H1 (cell line): Measurements from ENCODE around the gene E2F3. TPM values are rescaled to one million over a fixed set of nuclear protein-coding genes. Genes with fewer than 3 reads are reported as not detected.

Source experiments
- CTCF ChIA-PET: fragments of 300-600 bp; sonication (Branson Sonifier 250); formaldehyde crosslinking; loops from one replicate; lab custom pipeline; 2021; ENCODE audit not compliant: partially characterized antibody; lab: Charles Lee
- POLR2A ChIA-PET: fragments of 300-600 bp; sonication (Branson Sonifier 250); formaldehyde crosslinking; loops from one replicate; lab custom pipeline; 2021; ENCODE audit warnings: inconsistent platforms; ENCODE audit not compliant: partially characterized antibody; lab: Charles Lee
- DNase-seq, 2 experiments: peaks; one replicate each; pipeline versions ENCODE4 v3.0.0 to v3.0.0-alpha.2; 2010 to 2022; ENCODE audit warnings: low spot score in 2 of 2, low read depth in 1 of 2, mixed read lengths in 1 of 2
- FAIRE-seq: peaks from 2 replicates; lab custom pipeline; 2011; peaks lifted over from hg19 to GRCh38; lab: Jason Lieb, UNC
- H2AFZ ChIP-seq: 2 replicates; pipeline ENCODE4 v1.8.1; 2012; ENCODE audit warnings: low read length, inconsistent platforms
- H2AK5ac ChIP-seq: 2 replicates; pipeline ENCODE4 v1.6.1; 2013; ENCODE audit warnings: low read depth, low read length
- H2BK120ac ChIP-seq: replicated peaks from 2 replicates; pipeline ENCODE3; 2013; ENCODE audit warnings: low read depth, low read length, inconsistent platforms
- H2BK12ac ChIP-seq: 2 replicates; pipeline ENCODE4 v1.6.1; 2013; ENCODE audit warnings: low read depth, low read length
- H2BK15ac ChIP-seq: 2 replicates; pipeline ENCODE4 v1.6.1; 2013; ENCODE audit warnings: low read length
- H2BK20ac ChIP-seq: 2 replicates; pipeline ENCODE4 v1.6.1; 2013; ENCODE audit warnings: low read length
- H2BK5ac ChIP-seq: 2 replicates; pipeline ENCODE4 v1.6.1; 2013; ENCODE audit warnings: low read depth, low read length
- H3K14ac ChIP-seq: 2 replicates; pipeline ENCODE4 v1.6.1; 2013; ENCODE audit warnings: inconsistent platforms; ENCODE audit not compliant: insufficient read length
- H3K18ac ChIP-seq: 2 replicates; pipeline ENCODE4 v1.6.1; 2013; ENCODE audit warnings: low read length; ENCODE audit errors: extremely low read depth
- H3K23ac ChIP-seq: 2 replicates; pipeline ENCODE4 v1.6.1; 2013; ENCODE audit warnings: inconsistent platforms; ENCODE audit not compliant: insufficient read length
- H3K23me2 ChIP-seq: 2 replicates; pipeline ENCODE4 v1.6.1; 2013; ENCODE audit warnings: low read depth, low read length
- H3K27ac ChIP-seq: 2 replicates; pipeline ENCODE4 v1.6.1; 2011; ENCODE audit warnings: low read depth, low read length, inconsistent platforms
- H3K27me3 ChIP-seq, 4 experiments: replicated peaks in 1 of 4; 1 replicate in 1 of 4; 2 replicates in 3 of 4; pipeline versions ENCODE4 v1.6.1 to v1.8.1; 2011 to 2013; ENCODE audit warnings: low read length in 3 of 4, mild to moderate bottlenecking in 3 of 4, inconsistent platforms in 2 of 4, mixed read lengths in 2 of 4, moderate library complexity in 1 of 4; ENCODE audit not compliant: control insufficient read depth in 3 of 4, insufficient read depth in 3 of 4; ENCODE audit errors: extremely low read depth in 1 of 4
- H3K36me3 ChIP-seq, 4 experiments: 2 replicates each; pipeline versions ENCODE4 v1.6.1 to v1.8.1; 2011 to 2013; ENCODE audit warnings: mild to moderate bottlenecking in 4 of 4, low read length in 3 of 4, moderate library complexity in 2 of 4, control low read depth in 1 of 4, inconsistent platforms in 1 of 4; ENCODE audit not compliant: insufficient read depth in 4 of 4, control insufficient read depth in 2 of 4
- H3K4ac ChIP-seq: replicated peaks from 2 replicates; pipeline ENCODE3; 2013; ENCODE audit warnings: low read length, low read depth, mixed read lengths, inconsistent platforms; ENCODE audit not compliant: insufficient read length
- H3K4me1 ChIP-seq, 4 experiments: replicated peaks in 1 of 4; 1 replicate in 1 of 4; 2 replicates in 3 of 4; pipeline versions ENCODE4 v1.6.1 to v1.8.1; 2011 to 2013; ENCODE audit warnings: low read length in 3 of 4, inconsistent platforms in 2 of 4, mixed read lengths in 1 of 4; ENCODE audit not compliant: insufficient read depth in 4 of 4, control insufficient read depth in 3 of 4
- H3K4me2 ChIP-seq, 2 experiments: 2 replicates each; pipeline versions ENCODE4 v1.6.1 to v1.8.1; 2011 to 2013; ENCODE audit warnings: low read depth in 2 of 2, low read length in 2 of 2, control low read depth in 1 of 2, inconsistent platforms in 1 of 2, mild to moderate bottlenecking in 1 of 2; ENCODE audit not compliant: insufficient read depth in 1 of 2
- H3K4me3 ChIP-seq, 4 experiments: fragments of 200-600, 300-600 bp in 1 of 4; sonication (generic), shearing (Covaris generic), sonication (Bioruptor Twin) in 1 of 4; 2 replicates each; pipeline versions ENCODE4 v1.5.1 to v1.8.1; 2011 to 2016; ENCODE audit warnings: low read length in 4 of 4, low read depth in 3 of 4, control low read depth in 2 of 4, inconsistent platforms in 2 of 4, mild to moderate bottlenecking in 2 of 4, mixed read lengths in 1 of 4, moderate library complexity in 1 of 4; ENCODE audit not compliant: insufficient read depth in 2 of 4; ENCODE audit errors: extremely low read depth in 1 of 4
- H3K56ac ChIP-seq: replicated peaks from 2 replicates; pipeline ENCODE3; 2013; ENCODE audit warnings: low read depth, mild to moderate bottlenecking, mixed read lengths, low read length, inconsistent platforms; ENCODE audit not compliant: insufficient read length
- H3K79me1 ChIP-seq: 2 replicates; pipeline ENCODE4 v1.6.1; 2013; ENCODE audit warnings: low read depth, low read length, control low read depth
- H3K79me2 ChIP-seq, 2 experiments: 2 replicates each; pipeline versions ENCODE4 v1.6.1 to v1.8.1; 2012 to 2013; ENCODE audit warnings: low read length in 2 of 2, mild to moderate bottlenecking in 2 of 2, inconsistent platforms in 1 of 2; ENCODE audit not compliant: insufficient read depth in 2 of 2, control insufficient read depth in 1 of 2
- H3K9ac ChIP-seq, 4 experiments: replicated peaks in 1 of 4; 1 replicate in 1 of 4; 2 replicates in 3 of 4; pipeline versions ENCODE4 v1.6.1 to v1.8.1; 2011 to 2013; ENCODE audit warnings: low read depth in 3 of 4, low read length in 3 of 4, control low read depth in 2 of 4, mild to moderate bottlenecking in 2 of 4, moderate library complexity in 2 of 4, inconsistent platforms in 1 of 4; ENCODE audit errors: extremely low read depth in 1 of 4
- H3K9me3 ChIP-seq, 2 experiments: 2 replicates each; pipeline versions ENCODE4 v1.6.1 to v1.8.1; 2012 to 2013; ENCODE audit warnings: mild to moderate bottlenecking in 2 of 2, moderate library complexity in 2 of 2, control low read depth in 1 of 2, inconsistent platforms in 1 of 2, low read depth in 1 of 2, low read length in 1 of 2, mixed read lengths in 1 of 2; ENCODE audit not compliant: insufficient read depth in 2 of 2
- H4K20me1 ChIP-seq, 2 experiments: replicated peaks in 1 of 2; 2 replicates each; pipeline versions ENCODE3 to v1.8.1; 2011 to 2013; ENCODE audit warnings: inconsistent platforms in 2 of 2, low read length in 2 of 2, mild to moderate bottlenecking in 1 of 2; ENCODE audit not compliant: insufficient read depth in 2 of 2, control insufficient read depth in 1 of 2
- H4K5ac ChIP-seq: 2 replicates; pipeline ENCODE4 v1.6.1; 2013; ENCODE audit warnings: low read length, low read depth, mixed read lengths, inconsistent platforms; ENCODE audit not compliant: insufficient read length
- H4K8ac ChIP-seq: 2 replicates; pipeline ENCODE4 v1.8.0; 2013; ENCODE audit warnings: mild to moderate bottlenecking, moderate library complexity, low read length, inconsistent platforms; ENCODE audit not compliant: insufficient read depth; ENCODE audit errors: extremely low read depth
- H4K91ac ChIP-seq: replicated peaks from 2 replicates; pipeline ENCODE3; 2013; ENCODE audit warnings: low read length, mixed read lengths, inconsistent platforms; ENCODE audit not compliant: insufficient read length
- CBX8 ChIP-seq: fragments of 300-800, 300-1000 bp; sonication (generic); IDR thresholded peaks from 2 replicates; pipeline ENCODE4 v1.7.1; 2016; ENCODE audit warnings: low read depth, low read length, borderline replicate concordance
- EP300 ChIP-seq, 2 experiments: IDR thresholded peaks; 1 replicate in 1 of 2; 2 replicates in 1 of 2; pipeline ENCODE4 v1.6.1; 2011 to 2012; ENCODE audit warnings: low read depth in 2 of 2, low read length in 2 of 2, mild to moderate bottlenecking in 2 of 2, borderline replicate concordance in 1 of 2, inconsistent platforms in 1 of 2, moderate library complexity in 1 of 2
- JUND ChIP-seq: IDR thresholded peaks from 2 replicates; pipeline ENCODE4 v1.6.1; 2011; ENCODE audit warnings: mild to moderate bottlenecking, improper control_type of control experiment, low read length
- PHF8 ChIP-seq: fragments of 200-600 bp; sonication (generic); conservative IDR thresholded peaks from 2 replicates; pipeline ENCODE4 v1.7.1; 2012; ENCODE audit warnings: low read depth, mild to moderate bottlenecking, inconsistent platforms, low read length, moderate library complexity
- POLR2A ChIP-seq, 2 experiments: IDR thresholded peaks; 1 replicate in 1 of 2; 2 replicates in 1 of 2; pipeline ENCODE4 v1.6.1; 2011; ENCODE audit warnings: low read depth in 2 of 2, low read length in 2 of 2, mild to moderate bottlenecking in 2 of 2; ENCODE audit errors: control extremely low read depth in 1 of 2
- POU5F1 ChIP-seq: IDR thresholded peaks from 2 replicates; pipeline ENCODE4 v1.6.1; 2011; ENCODE audit warnings: low read depth, mild to moderate bottlenecking, low read length, moderate library complexity
- SIRT6 ChIP-seq: IDR thresholded peaks from one replicate; pipeline ENCODE4 v1.7.1; 2012; ENCODE audit warnings: low read length, inconsistent platforms
- SP1 ChIP-seq: IDR thresholded peaks from 2 replicates; pipeline ENCODE4 v1.6.1; 2011; ENCODE audit warnings: low read depth, low read length
- YY1 ChIP-seq: IDR thresholded peaks from 2 replicates; pipeline ENCODE4 v1.6.1; 2011; ENCODE audit warnings: low read depth, mild to moderate bottlenecking, low read length
- ZNF274 ChIP-seq: IDR thresholded peaks from 2 replicates; pipeline ENCODE4 v1.7.0; 2012; ENCODE audit warnings: low read length, borderline replicate concordance; ENCODE audit errors: extremely low read depth
- WGBS, 2 experiments: shearing (Covaris generic) in 1 of 2; methylation state at CpG; one replicate each; pipeline versions ENCODE4 v1.1.6 to v1.1.7; 2013 to 2015; ENCODE audit warnings: low lambda C conversion rate in 2 of 2, mixed read lengths in 2 of 2, inconsistent platforms in 1 of 2, low coverage in 1 of 2, missing lambda C conversion rate in 1 of 2; ENCODE audit not compliant: insufficient replicate concordance in 2 of 2, insufficient coverage in 1 of 2, insufficient read length in 1 of 2; ENCODE audit errors: extremely low coverage in 1 of 2, missing lambda C conversion rate in 1 of 2; 5-methylcytosine and 5-hydroxymethylcytosine counted together
- polyA plus RNA-seq, 7 experiments: library from polyadenylated mRNA; depleted of rRNA in 3 of 7; stranded (reverse) in 5 of 7; unstranded in 2 of 7; fragments of >200 nt in 5 of 7; fragments of 200-250 nt in 2 of 7; gene quantifications; 1 replicate in 5 of 7; 2 replicates in 1 of 7; 4 replicates in 1 of 7; pipeline versions ENCODE4 v1.2.1 to v1.2.3, GENCODE V29; 2011 to 2013; ENCODE audit warnings: missing spikeins in 2 of 7, mixed read lengths in 2 of 7
- total RNA-seq: library from RNA; stranded (reverse); fragmentation: NEBNext Ultra II Directional; extraction: Animal tissue kit (Norgen Biotek cat#: 25700); gene quantifications from 2 replicates; pipeline ENCODE4 v1.2.1, GENCODE V29; 2021

The E2F3 gene
- total and polyA plus RNA-seq, 2 of the 8 experiments (the other 6 are each of a cell fraction or from before 2014, with no cell fraction given), result 14.9 to 42.2 TPM

DNA sequence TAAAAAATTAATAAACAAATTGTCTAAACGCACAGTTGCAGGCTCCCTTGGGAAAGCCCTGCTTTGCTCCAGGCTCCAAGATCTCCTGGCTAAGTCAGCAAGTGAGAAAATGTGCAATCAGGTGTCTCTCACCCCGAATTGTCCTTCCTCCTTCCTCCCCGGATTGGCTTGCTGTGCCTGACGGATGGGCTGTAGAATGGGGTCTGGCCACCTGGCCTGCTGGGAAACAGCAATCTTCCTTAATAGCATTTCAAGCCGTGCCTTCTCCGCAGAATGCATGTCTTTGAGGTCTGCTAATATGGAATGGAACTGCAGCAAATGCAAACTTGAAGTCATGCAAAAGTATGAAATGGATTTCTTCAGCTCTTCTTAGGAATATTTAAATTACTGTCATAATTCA, 88.9 kb downstream of the E2F3 start:
- Histone ChIP-seq H3K36me3 (peaks cover 5 to 61% (median 30%) of the 10 kb centered on the region in 4 experiments; a peak in 7 of 8 replicates), H2AFZ (no peak overlapping the region), H3K14ac (no peak overlapping the region), H3K23ac (no peak overlapping the region), H4K91ac (no peak overlapping the region), H3K4me1 (peaks cover 0 to 4% (median 0%) of the 10 kb centered on the region in 4 experiments; a peak in 1 of 7 replicates), H3K9ac (no peak overlapping the region), H3K4ac (no peak overlapping the region), H4K20me1 (no peaks in the 10 kb centered on the region), H3K9me3 (no peaks in the 10 kb centered on the region), H2BK120ac (no peak overlapping the region), H3K79me2 (0 out of 4 replicates have a peak, but pooled peaks cover 0 to 2% of the 10 kb centered on the region in 2 experiments), H3K27me3 (no peaks in the 10 kb centered on the region), H2BK12ac (no peak overlapping the region), H3K18ac (no peak overlapping the region), H3K27ac (no peak overlapping the region), H2BK20ac (no peak overlapping the region), H4K8ac (no peak overlapping the region), H2BK5ac (no peak overlapping the region), H3K56ac (no peak overlapping the region), H3K4me3 (no peak overlapping the region), H2BK15ac (no peak overlapping the region), H2AK5ac (no peak overlapping the region), H3K4me2 (no peak overlapping the region), H3K79me1 (peaks cover 2% of the 10 kb centered on the region; the same call in 1 of the 2 replicates), H4K5ac (no peak overlapping the region), H3K23me2 (no peaks in the 10 kb centered on the region)
- TF ChIP-seq JUND (no peak), POLR2A (IDR thresholded peaks at IDR 0.05; ENCODE audit: control extremely low read depth in 1 of 2, low read depth in 2 of 2, low read length in 2 of 2) (no peak), YY1 (no peak), POU5F1 (no peak), SP1 (no peak), CBX8 (no peak), ZNF274 (no peak), PHF8 (no peak), SIRT6 (no peak), EP300 (IDR thresholded peaks at IDR 0.05; ENCODE audit: borderline replicate concordance in 1 of 2, low read depth in 2 of 2, low read length in 2 of 2) (no peak)
- FAIRE-seq (no peak), DNase-seq (no peak)
- ChIA-PET POLR2A (no interaction called here), CTCF (interaction anchor here (0.6 to 1.3 kb wide), 3 partner anchors 20 to 33 kb away, joined by 3 to 4 read pairs (median 3); no protein-coding TSS in a partner anchor)
- 92% methylated on average over 6 of the region's 6 CpGs; no CpG with 5 or more reads in 1 of the 2 experiments for WGBS, 2 experiments
